WTC11 (cell line): Measurements from ENCODE around the gene ERF. TPM values are rescaled to one million over a fixed set of nuclear protein-coding genes. Genes with fewer than 3 reads are reported as not detected.
A peak's percentile ranks its signal among the peaks of the same experiment; 100 is the strongest.

Experiments used
- ATAC-seq: fragments of 200-7000 bp; cut with Tn5 transposase; 2 replicates; pipeline ENCODE4 v1.10.0; 2021; ENCODE audit warnings: mild to moderate bottlenecking, moderate library complexity
- CTCF ChIA-PET: fragments of 300-600 bp; sonication (Branson Sonifier 250); formaldehyde crosslinking; loops from one replicate; lab custom pipeline; 2021; ENCODE audit warnings: antibody characterized with exemption; lab: Charles Lee
- POLR2A ChIA-PET: fragments of 350-600 bp; sonication (Branson Sonifier 250); formaldehyde crosslinking; loops from one replicate; lab custom pipeline; 2021; ENCODE audit warnings: antibody characterized with exemption; lab: Charles Lee
- DNase-seq: peaks from one replicate; pipeline ENCODE4 v3.0.0; 2021; ENCODE audit warnings: low spot score
- H3K27ac Mint-ChIP-seq: 2 replicates; pipeline ENCODE4 v1.8.0; 2021; ENCODE audit warnings: mixed read lengths
- H3K27me3 Mint-ChIP-seq: 2 replicates; pipeline ENCODE4 v1.8.0; 2021; ENCODE audit warnings: low read depth, mild to moderate bottlenecking, moderate library complexity, mixed read lengths
- H3K36me3 Mint-ChIP-seq: 2 replicates; pipeline ENCODE4 v1.8.0; 2021; ENCODE audit warnings: mixed read lengths
- H3K4me1 Mint-ChIP-seq: 2 replicates; pipeline ENCODE4 v1.8.0; 2022; ENCODE audit warnings: mixed read lengths
- H3K4me3 Mint-ChIP-seq: 2 replicates; pipeline ENCODE4 v1.8.0; 2021; ENCODE audit warnings: mild to moderate bottlenecking, moderate library complexity, mixed read lengths
- H3K9me3 Mint-ChIP-seq: 2 replicates; pipeline ENCODE4 v1.8.0; 2021; ENCODE audit warnings: mixed read lengths
- AR ChIP-seq: fragments of 250-450 bp; sonication (Bioruptor Pico); IDR thresholded peaks from 2 replicates; pipeline ENCODE4 v1.9.0; 2021; ENCODE audit warnings: mild to moderate bottlenecking
- CREB1 ChIP-seq: sonication (generic); formaldehyde crosslinking; IDR thresholded peaks from 2 replicates; pipeline ENCODE4 v1.8.0; 2023; ENCODE audit warnings: mild to moderate bottlenecking, missing genetic modification reagents
- E2F1 ChIP-seq: sonication (generic); formaldehyde crosslinking; IDR thresholded peaks from 2 replicates; pipeline ENCODE4 v1.8.0; 2022; ENCODE audit warnings: mild to moderate bottlenecking, missing genetic modification reagents
- GRHL2 ChIP-seq: fragments of 250-450 bp; sonication (Bioruptor Pico); IDR thresholded peaks from 2 replicates; pipeline ENCODE4 v1.8.0; 2022; ENCODE audit warnings: mild to moderate bottlenecking, moderate library complexity; ENCODE audit not compliant: insufficient replicate concordance, severe bottlenecking
- JAZF1 ChIP-seq: fragments of 250-450 bp; sonication (Bioruptor Pico); IDR thresholded peaks from 2 replicates; pipeline ENCODE4 v1.9.0; 2021; ENCODE audit warnings: moderate library complexity, mild to moderate bottlenecking, inconsistent platforms
- SOX15 ChIP-seq: fragments of 250-450 bp; sonication (Bioruptor Pico); IDR thresholded peaks from 2 replicates; pipeline ENCODE4 v1.9.0; 2021; ENCODE audit warnings: mild to moderate bottlenecking
- TEAD1 ChIP-seq: sonication (generic); formaldehyde crosslinking; IDR thresholded peaks from 2 replicates; pipeline ENCODE4 v1.8.0; 2022; ENCODE audit warnings: mild to moderate bottlenecking, missing genetic modification reagents
- TEAD4 ChIP-seq: sonication (generic); formaldehyde crosslinking; IDR thresholded peaks from 2 replicates; pipeline ENCODE4 v1.8.0; 2022; ENCODE audit warnings: mild to moderate bottlenecking, missing genetic modification reagents
- ZNF423 ChIP-seq: fragments of 250-450 bp; sonication (Bioruptor Pico); IDR thresholded peaks from 2 replicates; pipeline ENCODE4 v2.1.2; 2022; ENCODE audit warnings: mild to moderate bottlenecking, moderate library complexity
- ZNF671 ChIP-seq: fragments of 250-450 bp; sonication (Bioruptor Pico); IDR thresholded peaks from 2 replicates; pipeline ENCODE4 v1.8.0; 2021; ENCODE audit warnings: mild to moderate bottlenecking
- total RNA-seq: library from RNA; stranded (reverse); gene quantifications from 3 replicates; pipeline ENCODE4 v1.2.3, GENCODE V29; 2021
- TF ChIP-seq, protein P1 (sequence below): sonication (generic); formaldehyde crosslinking; IDR thresholded peaks from 2 replicates; pipeline ENCODE4 v1.8.0; 2022; ENCODE audit warnings: mild to moderate bottlenecking, missing genetic modification reagents
- TF ChIP-seq, protein P2 (sequence below): fragments of 250-450 bp; sonication (Bioruptor Pico); IDR thresholded peaks from 2 replicates; pipeline ENCODE4 v2.1.2; 2022; ENCODE audit warnings: mild to moderate bottlenecking, moderate library complexity
- TF ChIP-seq, protein P3 (sequence below): fragments of 200-600 bp; IDR thresholded peaks from 2 replicates; pipeline ENCODE4 v1.8.0; 2022; ENCODE audit warnings: antibody characterized with exemption

Gene ERF
- total RNA-seq, 1 experiment from 2014 or later: 65.9 TPM

DNA sequence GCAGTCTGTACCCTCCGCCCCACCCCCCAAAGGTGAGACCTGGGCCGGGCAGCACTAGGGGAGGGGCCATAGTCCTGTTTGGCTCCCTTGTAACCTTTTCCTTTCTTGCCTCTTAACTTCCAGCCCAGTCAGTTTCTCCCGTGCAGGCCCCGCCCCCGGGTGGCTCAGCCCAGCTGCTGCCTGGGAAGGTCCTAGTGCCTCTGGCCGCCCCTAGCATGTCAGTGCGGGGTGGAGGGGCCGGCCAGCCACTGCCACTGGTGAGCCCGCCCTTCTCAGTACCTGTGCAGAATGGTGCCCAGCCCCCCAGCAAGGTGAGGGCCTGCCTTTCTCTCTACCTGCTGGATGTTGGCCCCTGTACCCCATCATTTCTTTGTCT is 36.5 kb upstream of the ERF start (continued):
- TF ChIP-seq, protein P1, sequence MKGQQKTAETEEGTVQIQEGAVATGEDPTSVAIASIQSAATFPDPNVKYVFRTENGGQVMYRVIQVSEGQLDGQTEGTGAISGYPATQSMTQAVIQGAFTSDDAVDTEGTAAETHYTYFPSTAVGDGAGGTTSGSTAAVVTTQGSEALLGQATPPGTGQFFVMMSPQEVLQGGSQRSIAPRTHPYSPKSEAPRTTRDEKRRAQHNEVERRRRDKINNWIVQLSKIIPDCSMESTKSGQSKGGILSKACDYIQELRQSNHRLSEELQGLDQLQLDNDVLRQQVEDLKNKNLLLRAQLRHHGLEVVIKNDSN (CRISPR knock-in tag): no peak
- TF ChIP-seq AR (CRISPR knock-in tag) (no peak), SOX15 (CRISPR knock-in tag) (no peak), E2F1 (CRISPR knock-in tag) (no peak)

DNA sequence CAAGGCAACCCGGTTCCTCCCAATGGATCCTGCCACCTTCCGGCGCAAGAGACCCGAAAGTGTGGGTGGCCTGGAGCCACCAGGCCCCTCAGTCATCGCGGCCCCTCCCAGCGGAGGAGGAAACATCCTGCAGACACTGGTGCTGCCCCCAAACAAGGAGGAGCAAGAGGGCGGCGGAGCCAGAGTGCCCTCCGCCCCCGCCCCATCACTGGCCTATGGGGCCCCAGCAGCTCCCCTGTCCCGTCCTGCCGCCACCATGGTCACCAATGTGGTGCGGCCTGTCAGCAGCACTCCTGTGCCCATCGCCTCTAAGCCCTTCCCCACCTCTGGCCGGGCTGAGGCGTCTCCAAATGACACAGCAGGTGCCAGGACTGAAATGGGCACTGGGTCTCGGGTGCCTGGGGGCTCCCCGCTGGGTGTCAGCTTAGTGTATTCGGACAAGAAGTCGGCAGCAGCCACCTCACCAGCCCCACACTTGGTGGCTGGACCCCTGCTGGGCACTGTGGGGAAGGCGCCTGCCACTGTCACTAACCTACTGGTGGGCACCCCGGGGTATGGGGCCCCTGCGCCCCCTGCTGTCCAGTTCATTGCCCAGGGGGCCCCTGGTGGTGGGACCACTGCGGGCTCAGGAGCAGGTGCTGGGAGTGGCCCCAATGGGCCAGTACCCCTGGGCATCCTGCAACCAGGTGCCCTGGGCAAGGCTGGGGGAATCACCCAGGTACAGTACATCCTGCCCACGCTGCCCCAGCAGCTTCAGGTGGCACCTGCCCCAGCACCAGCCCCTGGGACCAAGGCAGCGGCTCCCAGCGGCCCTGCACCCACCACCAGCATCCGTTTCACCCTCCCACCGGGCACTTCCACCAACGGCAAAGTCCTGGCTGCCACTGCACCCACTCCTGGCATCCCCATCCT is 35.9 kb upstream of the ERF start:
- peaks cover 24% of the 10 kb centered on the region for H3K36me3 Mint-ChIP-seq

GRCh38 chr19:42290136-42290522 is 35.2 kb upstream of the ERF start:
- peaks cover 24% of the 10 kb centered on the region for H3K36me3 Mint-ChIP-seq
- POLR2A ChIA-PET: no interaction called here
- no peak for DNase-seq
- no peak overlapping the region for H3K27ac Mint-ChIP-seq
- H3K4me3 Mint-ChIP-seq: no peak overlapping the region
- no peak for TF ChIP-seq TEAD4 (CRISPR knock-in tag)
- TF ChIP-seq, protein P2, sequence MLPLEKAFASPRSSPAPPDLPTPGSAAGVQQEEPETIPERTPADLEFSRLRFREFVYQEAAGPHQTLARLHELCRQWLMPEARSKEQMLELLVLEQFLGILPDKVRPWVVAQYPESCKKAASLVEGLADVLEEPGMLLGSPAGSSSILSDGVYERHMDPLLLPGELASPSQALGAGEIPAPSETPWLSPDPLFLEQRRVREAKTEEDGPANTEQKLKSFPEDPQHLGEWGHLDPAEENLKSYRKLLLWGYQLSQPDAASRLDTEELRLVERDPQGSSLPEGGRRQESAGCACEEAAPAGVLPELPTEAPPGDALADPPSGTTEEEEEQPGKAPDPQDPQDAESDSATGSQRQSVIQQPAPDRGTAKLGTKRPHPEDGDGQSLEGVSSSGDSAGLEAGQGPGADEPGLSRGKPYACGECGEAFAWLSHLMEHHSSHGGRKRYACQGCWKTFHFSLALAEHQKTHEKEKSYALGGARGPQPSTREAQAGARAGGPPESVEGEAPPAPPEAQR (CRISPR knock-in tag): no peak
- no peak for TF ChIP-seq TEAD1 (CRISPR knock-in tag)
- TF ChIP-seq ZNF671 (CRISPR knock-in tag): no peak
- TF ChIP-seq CREB1 (CRISPR knock-in tag): no peak
- CTCF ChIA-PET: interaction anchor here (0.8 to 2.7 kb wide), 4 partner anchors 8 to 181 kb away, joined by 3 to 11 read pairs (median 4); no protein-coding TSS in a partner anchor
- no peak for ATAC-seq
- H3K4me1 Mint-ChIP-seq: peaks cover 22% of the 10 kb centered on the region
- H3K9me3 Mint-ChIP-seq: no peaks in the 10 kb centered on the region
- H3K27me3 Mint-ChIP-seq: no peaks in the 10 kb centered on the region

More for the DNA sequence above, 35.9 kb upstream of the ERF start:
- no peak; the same call in 1 of the 2 replicates for ATAC-seq
- peak; percentile 67; the same call in 1 of the 2 replicates for TF ChIP-seq ZNF423 (CRISPR knock-in tag)
- TF ChIP-seq, protein P3, sequence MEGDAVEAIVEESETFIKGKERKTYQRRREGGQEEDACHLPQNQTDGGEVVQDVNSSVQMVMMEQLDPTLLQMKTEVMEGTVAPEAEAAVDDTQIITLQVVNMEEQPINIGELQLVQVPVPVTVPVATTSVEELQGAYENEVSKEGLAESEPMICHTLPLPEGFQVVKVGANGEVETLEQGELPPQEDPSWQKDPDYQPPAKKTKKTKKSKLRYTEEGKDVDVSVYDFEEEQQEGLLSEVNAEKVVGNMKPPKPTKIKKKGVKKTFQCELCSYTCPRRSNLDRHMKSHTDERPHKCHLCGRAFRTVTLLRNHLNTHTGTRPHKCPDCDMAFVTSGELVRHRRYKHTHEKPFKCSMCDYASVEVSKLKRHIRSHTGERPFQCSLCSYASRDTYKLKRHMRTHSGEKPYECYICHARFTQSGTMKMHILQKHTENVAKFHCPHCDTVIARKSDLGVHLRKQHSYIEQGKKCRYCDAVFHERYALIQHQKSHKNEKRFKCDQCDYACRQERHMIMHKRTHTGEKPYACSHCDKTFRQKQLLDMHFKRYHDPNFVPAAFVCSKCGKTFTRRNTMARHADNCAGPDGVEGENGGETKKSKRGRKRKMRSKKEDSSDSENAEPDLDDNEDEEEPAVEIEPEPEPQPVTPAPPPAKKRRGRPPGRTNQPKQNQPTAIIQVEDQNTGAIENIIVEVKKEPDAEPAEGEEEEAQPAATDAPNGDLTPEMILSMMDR: peak; percentile 33; the same call in 1 of the 2 replicates
- TF ChIP-seq GRHL2: no peak
- no peak for TF ChIP-seq JAZF1 (CRISPR knock-in tag)
- TF ChIP-seq, all 79 proteins: peak for 2
- no peak overlapping the region for H3K4me3 Mint-ChIP-seq
- ChIA-PET POLR2A (interaction anchor here (0.7 kb wide), 1 partner anchor 1931 kb away, joined by 3 read pairs; no protein-coding TSS in a partner anchor), CTCF (interaction anchor here (0.8 to 2.7 kb wide), 4 partner anchors 9 to 182 kb away, joined by 3 to 11 read pairs (median 4); no protein-coding TSS in a partner anchor)
- DNase-seq: no peak
- peaks cover 19% of the 10 kb centered on the region for H3K4me1 Mint-ChIP-seq
- no peaks in the 10 kb centered on the region for H3K9me3 Mint-ChIP-seq
- H3K27me3 Mint-ChIP-seq: no peaks in the 10 kb centered on the region
- no peak overlapping the region for H3K27ac Mint-ChIP-seq
